Testis (tissue), 2 donors: ENCODE data around the gene CD244.

Experiments
- CTCF ChIP-seq, 3 experiments: fragments of 450-650 bp in 2 of 3; fragments of 200-600 bp in 1 of 3; sonication (generic) in 1 of 3; IDR thresholded peaks; one replicate each; pipeline ENCODE4 v1.5.1; 2016 to 2019; ENCODE audit warnings: antibody characterized with exemption in 3 of 3, mild to moderate bottlenecking in 2 of 3, moderate library complexity in 1 of 3
- POLR2A ChIP-seq: fragments of 450-650 bp; IDR thresholded peaks from one replicate; pipeline ENCODE4 v1.6.1; 2017; ENCODE audit warnings: antibody characterized with exemption, mild to moderate bottlenecking, moderate library complexity

GRCh38 chr1:160874935-160875334 lies 12.2 kb upstream of the CD244 start:
- TF ChIP-seq CTCF (IDR thresholded peaks at IDR 0.05) (no peak), POLR2A (no peak)
